GM21723 (cell line): ENCODE measurements around the gene KIDINS220.
"Not testable (repeated sequence)": the region's sequence is repeated elsewhere in the genome, so short reads cannot be mapped to it uniquely, and the experiment has no call there.

Source experiments
- ATAC-seq: cut with Tn5 transposase; IDR thresholded peaks from one replicate; pipeline ENCODE4 v1.9.1; 2021; ENCODE audit warnings: mild to moderate bottlenecking, moderate library complexity; ENCODE audit not compliant: unreplicated experiment

The KIDINS220 gene

GRCh38 chr2:8754106-8754776 is 83.2 kb downstream of the KIDINS220 start:
- ATAC-seq = no peak

GRCh38 chr2:8753609-8754008 is 83.8 kb downstream of the KIDINS220 start:
- ATAC-seq = no peak

GRCh38 chr2:8752385-8752784 is 85.0 kb downstream of the KIDINS220 start:
- ATAC-seq = peak; percentile 75

- no peak for ATAC-seq
Observed at GRCh38 chr2:8750221-8750620, 87.2 kb downstream of the KIDINS220 start.

- no peak for ATAC-seq
Observed at GRCh38 chr2:8743261-8743660, 94.2 kb downstream of the KIDINS220 start.

- ATAC-seq = no peak
Observed at GRCh38 chr2:8740136-8740535, 97.3 kb downstream of the KIDINS220 start.

GRCh38 chr2:8737571-8738175 is 99.7 kb downstream of the KIDINS220 start:
- no peak for ATAC-seq

- ATAC-seq = no peak
Observed at GRCh38 chr2:8732601-8733000, 104.8 kb downstream of the KIDINS220 start.

- no peak for ATAC-seq
Observed at GRCh38 chr2:8729939-8730338, 107.5 kb downstream of the KIDINS220 start.

- ATAC-seq = not testable (repeated sequence)
Observed at GRCh38 chr2:8729101-8729500, 108.3 kb downstream of the KIDINS220 start.

GRCh38 chr2:8728305-8729015 is 109.0 kb downstream of the KIDINS220 start:
- ATAC-seq = no peak

GRCh38 chr2:8725838-8726237 is 111.6 kb downstream of the KIDINS220 start:
- ATAC-seq = no peak

GRCh38 chr2:8722986-8723385 is 114.4 kb downstream of the KIDINS220 start:
- no peak for ATAC-seq

- no peak for ATAC-seq
Observed at GRCh38 chr2:8721410-8721809, 116.0 kb downstream of the KIDINS220 start.

GRCh38 chr2:8720741-8721140 is 116.7 kb downstream of the KIDINS220 start:
- no peak for ATAC-seq

GRCh38 chr2:8719528-8719927 is 117.9 kb downstream of the KIDINS220 start:
- no peak for ATAC-seq

- no peak for ATAC-seq
Observed at GRCh38 chr2:8714971-8715370, 122.4 kb downstream of the KIDINS220 start.

GRCh38 chr2:8714283-8714682 is 123.1 kb downstream of the KIDINS220 start:
- ATAC-seq = no peak

- no peak for ATAC-seq
Observed at GRCh38 chr2:8710951-8711350, 126.5 kb downstream of the KIDINS220 start.

GRCh38 chr2:8709611-8710010 is 127.8 kb downstream of the KIDINS220 start:
- ATAC-seq = no peak

- ATAC-seq = no peak
Observed at GRCh38 chr2:8704906-8705305, 132.5 kb downstream of the KIDINS220 start.
